ENCODE data around the gene TWIST1. TPM values are rescaled to one million over a fixed set of nuclear protein-coding genes. Genes with fewer than 3 reads are reported as not detected.

TWIST1 gene
- total RNA-seq, 4 donors from 2014 or later = 13.6 to 45.9 (median 28.4) TPM

GRCh38 chr7:19144661-19145433 lies 27.4 kb upstream of the TWIST1 start, which contains the start of gene FERD3L:
TSS of gene FERD3L (minus strand) at chr7:19145421. CDS start at chr7:19145362, 59 bp downstream.
- H3K27me3 ChIP-seq = peaks cover 0 to 60% of the 10 kb centered on the region in 2 donors
- TF ChIP-seq POLR2A (IDR thresholded peaks at IDR 0.05) = no peak
- TF ChIP-seq EP300 (IDR thresholded peaks at IDR 0.05) = no peak
- no peak for TF ChIP-seq CTCF (IDR thresholded peaks at IDR 0.05)
- H3K4me3 ChIP-seq = peak within 1 kb of the TSS in 2 of 4 donors; percentile 12 to 34
- peaks cover 0 to 28% (median 10%) of the 10 kb centered on the region in 4 donors for H3K4me1 ChIP-seq
- no peak within 1 kb of the TSS for H3K27ac ChIP-seq
- no peaks in the 10 kb centered on the region for H3K9me3 ChIP-seq
- H3K36me3 ChIP-seq = no peaks in the 10 kb centered on the region
- DNase-seq (ENCODE audit: low spot score in 2 of 2) = no peak
- 4 to 6% methylated on average over 43 to 47 of the region's 51 CpGs for WGBS, 2 donors

- no peak overlapping the region for H3K27ac ChIP-seq
- TF ChIP-seq CTCF (IDR thresholded peaks at IDR 0.05) (no peak), EP300 (IDR thresholded peaks at IDR 0.05) (no peak), POLR2A (IDR thresholded peaks at IDR 0.05) (no peak)
- H3K4me3 ChIP-seq = peak overlapping the region in 2 of 4 donors; percentile 12 to 34
- WGBS, 2 donors = 5 to 8% methylated on average over 30 of the region's 30 CpGs
- peaks cover 0 to 60% of the 10 kb centered on the region in 2 donors for H3K27me3 ChIP-seq
- no peaks in the 10 kb centered on the region for H3K36me3 ChIP-seq
- no peaks in the 10 kb centered on the region for H3K9me3 ChIP-seq
- H3K4me1 ChIP-seq = peaks cover 0 to 28% (median 10%) of the 10 kb centered on the region in 4 donors
- DNase-seq (ENCODE audit: low spot score in 2 of 2) = no peak
Measured at GRCh38 chr7:19143881-19144574, 26.6 kb upstream of the TWIST1 start.

- Histone ChIP-seq H3K9me3 (no peaks in the 10 kb centered on the region), H3K36me3 (no peaks in the 10 kb centered on the region), H3K27me3 (peaks cover 0 to 27% of the 10 kb centered on the region in 2 donors), H3K4me1 (peaks cover 0 to 16% (median 4%) of the 10 kb centered on the region in 4 donors), H3K27ac (no peak overlapping the region), H3K4me3 (no peak overlapping the region)
- WGBS, 2 donors = 80 to 86% methylated on average over 4 of the region's 4 CpGs
- no peak for DNase-seq (ENCODE audit: low spot score in 2 of 2)
- no peak for TF ChIP-seq EP300 (IDR thresholded peaks at IDR 0.05)
Measured at GRCh38 chr7:19139706-19140327, 22.4 kb upstream of the TWIST1 start.

- no peak for DNase-seq (ENCODE audit: low spot score in 2 of 2)
- Histone ChIP-seq H3K4me1 (no peaks in the 10 kb centered on the region), H3K36me3 (no peaks in the 10 kb centered on the region), H3K27ac (no peak overlapping the region), H3K27me3 (peaks cover 0 to 10% of the 10 kb centered on the region in 2 donors), H3K4me3 (no peak overlapping the region), H3K9me3 (no peaks in the 10 kb centered on the region)
- TF ChIP-seq CTCF (IDR thresholded peaks at IDR 0.05) (no peak), EP300 (IDR thresholded peaks at IDR 0.05) (no peak), POLR2A (IDR thresholded peaks at IDR 0.05) (no peak)
- WGBS, 2 donors = 47 to 51% methylated on average over 4 of the region's 4 CpGs
Measured at GRCh38 chr7:19133886-19134285, 16.4 kb upstream of the TWIST1 start.

GRCh38 chr7:19133390-19133789 lies 16.0 kb upstream of the TWIST1 start:
- WGBS, 2 donors = 76 to 77% methylated on average over 4 of the region's 4 CpGs
- TF ChIP-seq CTCF (IDR thresholded peaks at IDR 0.05) (no peak), POLR2A (IDR thresholded peaks at IDR 0.05) (no peak)
- no peak overlapping the region for H3K4me3 ChIP-seq
- H3K27me3 ChIP-seq = peaks cover 0 to 10% of the 10 kb centered on the region in 2 donors
- H3K36me3 ChIP-seq = no peaks in the 10 kb centered on the region
- no peaks in the 10 kb centered on the region for H3K4me1 ChIP-seq
- H3K9me3 ChIP-seq = no peaks in the 10 kb centered on the region
- no peak for DNase-seq (ENCODE audit: low spot score in 2 of 2)
- H3K27ac ChIP-seq = no peak overlapping the region

Data from tibial nerve (tissue), 4 donors.